Measurements from ENCODE around the gene SORCS2.

Gene SORCS2

GRCh38 chr4:7248857-7249256 lies 56.5 kb downstream of the SORCS2 start:
- DNase-seq: no peak

GRCh38 chr4:7251321-7251720 lies 59.0 kb downstream of the SORCS2 start:
- no peak for DNase-seq

GRCh38 chr4:7252051-7252450 lies 59.7 kb downstream of the SORCS2 start:
- no peak for DNase-seq

GRCh38 chr4:7252510-7253340 lies 60.4 kb downstream of the SORCS2 start:
- no peak for DNase-seq

GRCh38 chr4:7253341-7253700 lies 61.0 kb downstream of the SORCS2 start:
- no peak for DNase-seq

- DNase-seq: no peak
Observed at GRCh38 chr4:7253837-7254236, 61.5 kb downstream of the SORCS2 start.

GRCh38 chr4:7254736-7255487 lies 62.6 kb downstream of the SORCS2 start:
- DNase-seq: no peak

GRCh38 chr4:7255488-7255881 lies 63.1 kb downstream of the SORCS2 start:
- DNase-seq: no peak

- no peak for DNase-seq
Observed at GRCh38 chr4:7255996-7256395, 63.7 kb downstream of the SORCS2 start.

GRCh38 chr4:7256984-7257810 lies 64.9 kb downstream of the SORCS2 start:
- DNase-seq: no peak

- DNase-seq: no peak
Observed at GRCh38 chr4:7259039-7259438, 66.7 kb downstream of the SORCS2 start.

- DNase-seq: no peak
Observed at GRCh38 chr4:7260569-7260968, 68.2 kb downstream of the SORCS2 start.

- DNase-seq: no peak
Observed at GRCh38 chr4:7261087-7261486, 68.7 kb downstream of the SORCS2 start.

GRCh38 chr4:7261536-7261935 lies 69.2 kb downstream of the SORCS2 start:
- no peak for DNase-seq

- no peak for DNase-seq
Observed at GRCh38 chr4:7262134-7262533, 69.8 kb downstream of the SORCS2 start.

- DNase-seq: no peak
Observed at GRCh38 chr4:7263166-7263565, 70.8 kb downstream of the SORCS2 start.

- DNase-seq: no peak
Observed at GRCh38 chr4:7264694-7265093, 72.4 kb downstream of the SORCS2 start.

GRCh38 chr4:7266525-7267292 lies 74.4 kb downstream of the SORCS2 start:
- no peak for DNase-seq

GRCh38 chr4:7267829-7268228 lies 75.5 kb downstream of the SORCS2 start:
- DNase-seq: no peak

GRCh38 chr4:7268941-7269340 lies 76.6 kb downstream of the SORCS2 start:
- DNase-seq: no peak

GRCh38 chr4:7270121-7270520 lies 77.8 kb downstream of the SORCS2 start:
- DNase-seq: no peak

- no peak for DNase-seq
Observed at GRCh38 chr4:7272404-7272803, 80.1 kb downstream of the SORCS2 start.

All from stimulated activated CD8-positive, alpha-beta memory T cell treated with anti-CD3 and anti-CD28 coated beads, Interleukin-4, amount 100 ng/mL, for 48 hours (primary cell).